Urinary bladder (tissue), 4 donors: ENCODE data around the gene MRPL17. TPM values are rescaled to one million over a fixed set of nuclear protein-coding genes. Genes with fewer than 3 reads are reported as not detected.

Experiments
- DNase-seq: peaks from one replicate; pipeline ENCODE4 v3.0.0-alpha.2; 2015; ENCODE audit errors: extremely low spot score
- H3K27ac ChIP-seq: one replicate; pipeline ENCODE4 v1.5.1; 2013; ENCODE audit warnings: low read depth, mild to moderate bottlenecking, moderate library complexity
- H3K36me3 ChIP-seq: one replicate; pipeline ENCODE4 v1.6.1; 2013; ENCODE audit warnings: mild to moderate bottlenecking, moderate library complexity; ENCODE audit not compliant: insufficient read depth
- H3K4me1 ChIP-seq: one replicate; pipeline ENCODE4 v1.6.1; 2013; ENCODE audit warnings: mild to moderate bottlenecking, moderate library complexity; ENCODE audit not compliant: insufficient read depth
- H3K4me3 ChIP-seq: one replicate; pipeline ENCODE4 v1.5.1; 2013; ENCODE audit warnings: low read depth, low read length
- WGBS: extraction: QIAGEN DNeasy Blood & Tissue Kit; methylation state at CpG from one replicate; pipeline ENCODE4 v1.1.7; 2013; 5-methylcytosine and 5-hydroxymethylcytosine counted together
- polyA plus RNA-seq: library from polyadenylated mRNA; stranded (reverse); fragments of 200-250 nt; gene quantifications from one replicate; pipeline ENCODE4 v1.2.3, GENCODE V29; 2013
- total RNA-seq: library from RNA; depleted of rRNA; stranded (reverse); fragments of >200 nt; gene quantifications from one replicate; pipeline ENCODE4 v1.2.3, GENCODE V29; 2014
- donor health status: healthy with polysubstance abuse.
- donor health status: healthy.

The MRPL17 gene
- total and polyA plus RNA-seq, 2 donors: 29.9 to 34.3 TPM

DNA sequence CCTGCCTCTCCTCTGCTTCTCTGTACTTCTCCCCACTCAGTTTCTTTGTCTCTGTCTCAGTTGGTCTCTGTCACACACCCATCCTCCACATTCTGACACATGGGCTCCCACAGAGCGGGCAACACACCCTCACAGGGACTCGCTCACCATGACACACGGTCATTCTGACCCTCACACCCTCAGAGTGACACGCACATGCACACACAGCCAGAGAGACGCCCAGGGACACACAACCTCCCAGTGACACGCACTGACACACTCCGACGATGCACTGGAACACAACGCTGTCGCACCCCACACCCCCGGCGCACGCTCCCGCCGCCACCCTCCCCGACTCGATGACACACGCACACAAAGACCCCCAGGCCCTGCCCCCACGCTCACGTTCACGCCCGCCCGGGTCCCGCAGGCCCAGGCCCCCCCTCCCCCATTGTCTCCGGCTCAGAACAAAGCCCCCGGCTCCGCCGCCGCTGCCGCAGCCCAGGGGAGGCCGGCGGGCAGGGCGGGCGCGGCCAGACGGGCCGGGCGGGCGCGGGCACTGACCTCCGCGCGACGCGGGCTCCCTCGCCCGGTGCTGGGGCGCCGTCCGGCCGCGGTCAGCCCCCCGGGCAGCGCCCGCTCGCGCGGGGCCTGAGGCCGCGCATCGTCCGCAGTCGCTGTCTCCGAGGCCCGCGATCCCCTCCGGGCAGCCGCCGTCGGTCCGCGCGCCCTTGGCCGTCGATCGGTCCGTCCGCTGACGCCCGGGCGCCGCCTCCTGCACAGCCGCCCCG lies 27.9 kb downstream of the MRPL17 start:
- no peak for DNase-seq
- WGBS: under 1% methylated on average over 84 of the region's 84 CpGs
- Histone ChIP-seq H3K4me1 (no peaks in the 10 kb centered on the region), H3K36me3 (no peaks in the 10 kb centered on the region), H3K4me3 (peak overlapping the region; percentile 66), H3K27ac (peak overlapping the region; percentile 88)

DNA sequence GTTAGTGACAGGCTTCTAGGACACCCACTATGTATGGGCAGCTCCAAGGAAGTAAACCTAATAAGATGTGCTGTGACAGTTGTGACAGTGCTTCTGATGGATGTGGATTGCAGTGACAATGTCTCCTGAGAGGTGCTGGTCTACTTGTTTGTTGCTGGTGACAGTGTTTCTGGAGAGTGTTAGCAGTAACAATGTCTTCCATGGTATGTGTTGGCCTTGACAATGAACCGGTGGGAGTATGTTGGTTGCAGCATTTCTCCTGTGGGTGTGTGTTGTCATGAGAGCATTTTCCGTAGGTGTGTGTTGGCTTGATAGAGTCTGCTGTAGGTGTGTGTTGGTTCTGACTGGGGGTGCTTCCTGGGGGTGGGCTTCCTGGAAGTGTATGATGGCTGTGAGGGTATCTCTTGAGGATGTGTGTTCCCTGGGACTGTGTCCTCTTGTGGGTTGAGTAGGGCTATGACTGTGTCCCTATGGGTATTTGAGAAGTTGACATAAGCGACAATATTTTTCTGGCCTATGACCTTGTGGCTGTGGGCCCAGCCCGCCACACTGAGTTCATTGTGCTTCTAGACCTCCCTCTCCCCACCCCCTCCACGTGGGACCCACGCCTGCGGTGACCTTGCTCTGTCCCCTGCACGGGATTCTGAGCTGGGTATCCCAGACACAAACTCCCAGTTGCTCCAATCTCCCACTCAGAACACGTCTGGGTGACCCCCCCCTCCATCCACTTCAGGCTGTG lies 28.7 kb downstream of the MRPL17 start:
- DNase-seq: no peak
- 27% methylated on average over 9 of the region's 9 CpGs for WGBS
- peak overlapping the region; percentile 66 for H3K4me3 ChIP-seq
- no peaks in the 10 kb centered on the region for H3K36me3 ChIP-seq
- peak overlapping the region; percentile 88 for H3K27ac ChIP-seq
- H3K4me1 ChIP-seq: no peaks in the 10 kb centered on the region

DNA sequence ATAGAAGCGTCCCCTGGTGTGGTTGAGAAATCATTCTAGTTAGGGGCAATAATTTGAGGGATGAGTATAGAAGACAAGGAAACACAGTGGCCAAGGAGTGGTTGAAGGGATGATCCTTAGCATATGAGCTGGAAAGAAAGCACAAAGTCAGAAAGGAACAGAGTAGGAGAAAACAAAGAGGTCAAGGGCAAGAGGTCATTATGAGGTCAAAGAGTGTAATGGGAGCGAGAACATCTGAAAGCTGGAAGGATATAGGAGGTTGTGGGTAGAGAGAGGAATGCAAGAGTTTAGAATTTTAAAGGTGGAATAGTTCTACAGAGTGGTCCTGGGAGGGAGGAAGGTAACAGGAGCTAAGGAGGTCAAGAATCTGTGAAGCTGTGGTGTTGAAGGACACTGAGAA lies 29.5 kb downstream of the MRPL17 start:
- 80% methylated on average over 2 of the region's 2 CpGs for WGBS
- Histone ChIP-seq H3K4me3 (no peak overlapping the region), H3K4me1 (no peaks in the 10 kb centered on the region), H3K36me3 (no peaks in the 10 kb centered on the region), H3K27ac (no peak overlapping the region)
- no peak for DNase-seq

DNA sequence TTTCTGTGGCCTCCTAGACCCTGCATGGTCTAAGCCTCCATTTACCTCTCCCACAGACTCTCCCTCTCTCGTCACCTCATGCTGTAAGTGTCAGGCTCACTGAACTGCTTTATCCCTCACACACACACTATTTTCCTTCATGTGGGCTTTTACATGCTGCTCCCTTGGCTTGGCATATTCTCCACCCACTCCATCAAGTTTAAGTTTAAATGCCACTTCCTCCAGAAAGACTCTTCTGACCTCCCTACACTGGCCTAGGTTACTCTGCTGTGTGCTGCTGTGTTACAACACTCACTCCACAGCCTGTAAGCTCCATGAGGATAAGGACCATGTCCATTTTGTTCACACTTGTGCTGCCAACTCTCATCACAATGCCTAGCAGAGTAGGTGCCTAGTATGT lies 30.0 kb downstream of the MRPL17 start:
- WGBS: 87% methylated on average over 1 of the region's 1 CpG

DNA sequence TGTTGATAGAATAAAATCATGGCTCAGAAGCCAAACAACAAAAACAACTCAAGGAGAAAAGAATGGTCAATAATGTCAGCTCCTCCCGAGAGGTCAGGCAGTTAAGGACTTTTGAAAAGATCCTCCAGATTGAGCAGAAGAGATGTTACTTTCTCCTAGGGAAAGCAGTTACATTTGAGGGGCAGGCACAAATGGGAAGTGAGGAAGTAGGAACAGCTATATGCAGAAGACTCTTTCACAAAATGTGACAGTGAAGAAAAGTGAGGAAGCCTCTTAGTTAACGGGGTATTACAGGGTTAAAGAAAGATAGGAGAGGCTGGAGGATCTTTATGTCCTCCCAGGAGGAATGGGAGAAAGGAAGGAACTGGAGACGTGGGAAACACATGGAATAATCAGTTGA lies 31.0 kb downstream of the MRPL17 start:
- no peak overlapping the region for H3K4me3 ChIP-seq
- H3K27ac ChIP-seq: no peak overlapping the region
- DNase-seq: no peak
- H3K36me3 ChIP-seq: no peaks in the 10 kb centered on the region
- H3K4me1 ChIP-seq: no peaks in the 10 kb centered on the region
- WGBS: 49% methylated on average over 3 of the region's 3 CpGs

More for the DNA sequence above, 30.0 kb downstream of the MRPL17 start:
- no peaks in the 10 kb centered on the region for H3K4me1 ChIP-seq
- H3K27ac ChIP-seq: no peak overlapping the region
- H3K4me3 ChIP-seq: no peak overlapping the region
- H3K36me3 ChIP-seq: no peaks in the 10 kb centered on the region
- DNase-seq: no peak

DNA sequence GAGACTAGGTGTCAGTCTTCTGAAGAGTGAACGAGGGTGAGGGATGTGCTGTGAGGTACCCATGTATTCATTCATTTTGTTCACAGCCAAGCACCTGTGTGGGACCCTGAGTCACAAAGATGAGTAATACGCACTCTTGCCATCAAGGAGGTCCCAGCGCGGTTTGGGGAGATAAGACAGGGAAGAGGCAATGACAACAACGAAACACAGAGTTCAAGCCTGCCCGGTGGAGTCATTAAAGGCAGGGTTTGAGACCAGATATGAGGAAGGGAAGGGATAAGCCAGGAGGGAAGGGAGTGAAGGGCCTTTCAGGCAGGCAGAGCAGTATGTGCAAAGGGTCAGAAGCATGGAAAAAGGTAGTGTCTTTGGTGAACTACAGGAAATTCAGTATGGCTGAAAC lies 32.2 kb downstream of the MRPL17 start:
- H3K36me3 ChIP-seq: no peaks in the 10 kb centered on the region
- no peak overlapping the region for H3K4me3 ChIP-seq
- H3K27ac ChIP-seq: no peak overlapping the region
- 44% methylated on average over 6 of the region's 6 CpGs for WGBS
- DNase-seq: no peak
- H3K4me1 ChIP-seq: no peaks in the 10 kb centered on the region

DNA sequence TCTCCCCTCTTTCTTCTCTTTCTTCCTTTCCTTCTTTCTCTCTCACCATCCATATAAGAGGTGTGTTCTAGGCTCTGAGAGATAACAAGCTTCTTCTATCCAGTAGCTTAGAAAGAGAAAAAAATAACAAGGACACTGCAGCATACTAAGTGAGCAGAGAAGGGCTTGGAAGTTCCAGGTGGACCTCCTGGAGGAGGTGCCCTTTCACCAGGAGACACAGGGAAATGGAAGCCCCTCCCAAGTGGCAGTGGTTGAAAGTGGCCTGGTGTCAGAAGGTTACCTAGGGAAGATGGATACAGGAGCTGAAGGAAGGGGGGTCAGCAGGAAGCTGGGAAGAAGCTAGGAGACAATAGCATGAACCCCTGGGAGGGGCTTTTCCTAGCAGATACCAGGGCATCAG lies 33.0 kb downstream of the MRPL17 start:
- DNase-seq: no peak
- Histone ChIP-seq H3K27ac (no peak overlapping the region), H3K4me3 (no peak overlapping the region), H3K36me3 (no peaks in the 10 kb centered on the region), H3K4me1 (no peaks in the 10 kb centered on the region)

DNA sequence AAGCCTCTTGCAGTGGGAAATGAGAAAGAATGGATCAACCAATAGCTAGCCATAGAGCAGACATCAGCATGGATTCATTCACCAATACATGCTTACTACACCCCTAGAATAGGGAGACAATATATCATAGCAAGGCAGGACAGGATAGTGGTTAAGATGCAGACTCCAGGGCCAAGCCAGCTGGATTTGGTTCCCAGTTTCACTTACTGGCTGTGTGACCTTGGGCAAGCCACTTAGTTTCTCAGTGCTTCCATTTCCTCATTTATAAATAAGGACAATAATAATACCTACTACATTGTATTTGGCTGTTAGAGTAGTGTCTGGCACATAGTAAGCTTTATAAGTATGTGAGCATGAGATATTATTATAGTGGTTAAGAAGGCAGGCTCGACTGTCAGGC lies 34.6 kb downstream of the MRPL17 start:
- Histone ChIP-seq H3K4me1 (no peaks in the 10 kb centered on the region), H3K36me3 (no peaks in the 10 kb centered on the region), H3K27ac (no peak overlapping the region), H3K4me3 (no peak overlapping the region)
- WGBS: 53% methylated on average over 1 of the region's 1 CpG
- no peak for DNase-seq

DNA sequence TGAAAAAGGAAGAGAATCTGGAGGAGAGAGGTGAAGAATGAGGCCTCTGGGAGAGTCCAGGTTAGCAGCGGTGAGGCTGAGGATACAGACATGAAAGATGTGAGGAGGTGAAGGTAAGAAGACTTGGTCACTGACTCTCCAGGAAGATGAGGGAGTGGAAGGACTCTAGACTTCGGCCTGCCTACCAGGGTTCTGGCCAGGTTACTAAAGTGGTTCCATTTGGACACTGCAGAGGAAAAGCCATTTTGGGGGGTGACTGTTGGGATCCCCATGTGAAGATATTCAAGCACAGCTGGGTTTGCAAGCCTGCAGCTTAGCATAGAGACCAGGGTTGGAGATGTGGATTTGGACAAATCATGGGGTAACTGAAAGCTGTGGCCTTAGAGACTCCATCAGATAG lies 35.3 kb downstream of the MRPL17 start:
- Histone ChIP-seq H3K4me3 (no peak overlapping the region), H3K27ac (no peak overlapping the region)

DNA sequence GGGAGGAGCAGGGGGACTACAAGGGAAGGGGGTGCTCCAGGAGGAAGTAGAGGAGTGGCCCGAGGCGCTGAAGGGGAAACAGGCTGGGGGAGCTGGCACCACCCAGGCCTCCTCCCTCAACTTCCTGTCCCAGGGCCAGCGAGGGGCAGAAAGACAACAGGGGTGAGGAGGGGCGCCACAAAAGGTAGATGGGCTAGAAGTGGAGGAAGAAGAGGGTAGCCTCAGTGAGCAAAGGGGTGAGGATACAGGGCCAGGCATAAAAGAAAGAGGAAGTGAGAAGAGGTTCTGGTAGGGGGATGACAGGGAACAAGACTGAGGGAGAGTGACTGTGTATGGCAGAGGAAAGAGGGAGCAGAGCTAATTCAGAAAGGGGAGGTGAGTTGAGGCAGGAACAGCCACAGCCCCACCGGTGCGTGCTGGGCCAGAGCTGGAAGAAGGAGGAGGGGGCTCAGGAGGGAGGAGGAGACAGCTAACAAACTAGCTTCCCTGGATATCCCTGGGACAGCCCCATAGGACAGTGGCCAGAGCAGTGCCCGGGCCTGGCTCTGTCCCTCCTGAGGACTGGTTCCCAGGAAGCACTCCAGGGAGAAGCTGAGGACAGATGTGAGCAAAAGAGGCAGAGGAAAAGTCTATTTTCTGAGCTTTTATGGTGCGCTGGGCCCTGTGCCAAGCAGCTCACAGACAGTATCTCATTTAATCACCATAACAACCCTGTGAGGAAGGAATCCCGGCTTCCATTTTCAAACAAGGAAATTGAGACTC lies 36.0 kb downstream of the MRPL17 start:
- H3K27ac ChIP-seq: peak overlapping the region; percentile 89
- WGBS: 17% methylated on average over 9 of the region's 9 CpGs
- H3K36me3 ChIP-seq: no peaks in the 10 kb centered on the region
- DNase-seq: no peak
- no peak overlapping the region for H3K4me3 ChIP-seq
- H3K4me1 ChIP-seq: no peaks in the 10 kb centered on the region

More for the DNA sequence above, 35.3 kb downstream of the MRPL17 start:
- DNase-seq: no peak
- WGBS: 86% methylated on average over 2 of the region's 2 CpGs
- no peaks in the 10 kb centered on the region for H3K36me3 ChIP-seq
- no peaks in the 10 kb centered on the region for H3K4me1 ChIP-seq

DNA sequence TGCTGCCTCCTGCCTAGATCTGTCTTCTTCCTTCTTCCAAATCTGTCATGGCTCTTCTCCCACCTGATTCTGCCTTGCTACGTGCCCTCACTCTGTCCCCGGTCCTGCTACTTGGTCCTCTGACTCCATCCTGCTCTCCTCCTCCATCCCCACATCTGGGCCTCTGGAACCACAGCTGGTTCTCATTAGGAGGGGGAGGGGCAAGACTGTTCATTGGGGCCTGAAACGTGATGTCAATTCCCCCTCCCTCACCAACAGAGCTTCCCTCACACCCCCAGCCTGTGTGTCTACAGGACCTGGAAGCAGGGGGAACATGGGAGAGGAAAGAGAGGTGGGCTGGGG lies 36.6 kb downstream of the MRPL17 start:
- WGBS: 38% methylated on average over 3 of the region's 3 CpGs
- no peaks in the 10 kb centered on the region for H3K36me3 ChIP-seq
- H3K4me1 ChIP-seq: no peaks in the 10 kb centered on the region
- H3K27ac ChIP-seq: peak overlapping the region; percentile 89
- H3K4me3 ChIP-seq: no peak overlapping the region
- peak; percentile 79 for DNase-seq

DNA sequence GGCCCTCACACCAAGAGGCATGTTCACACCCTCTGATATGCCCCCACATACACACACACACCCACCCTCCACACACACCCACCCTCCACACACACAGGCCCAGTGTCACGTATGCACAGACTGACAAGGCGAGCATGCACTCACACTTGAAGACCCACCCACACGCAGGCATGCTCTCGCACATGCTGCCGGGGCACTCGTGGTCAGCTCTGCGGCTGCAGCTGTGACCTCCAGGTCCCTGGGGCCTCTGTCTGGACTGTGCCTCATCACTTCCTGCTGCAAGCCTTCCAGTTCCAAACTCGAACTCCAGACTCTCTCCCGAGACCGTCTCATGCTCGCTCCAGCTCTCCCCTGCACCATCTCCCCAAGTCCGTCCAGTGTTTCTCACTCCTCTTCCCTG lies 37.1 kb downstream of the MRPL17 start:
- 31% methylated on average over 12 of the region's 12 CpGs for WGBS
- no peaks in the 10 kb centered on the region for H3K4me1 ChIP-seq
- no peak overlapping the region for H3K4me3 ChIP-seq
- H3K27ac ChIP-seq: peak overlapping the region; percentile 89
- no peak for DNase-seq
- H3K36me3 ChIP-seq: no peaks in the 10 kb centered on the region

DNA sequence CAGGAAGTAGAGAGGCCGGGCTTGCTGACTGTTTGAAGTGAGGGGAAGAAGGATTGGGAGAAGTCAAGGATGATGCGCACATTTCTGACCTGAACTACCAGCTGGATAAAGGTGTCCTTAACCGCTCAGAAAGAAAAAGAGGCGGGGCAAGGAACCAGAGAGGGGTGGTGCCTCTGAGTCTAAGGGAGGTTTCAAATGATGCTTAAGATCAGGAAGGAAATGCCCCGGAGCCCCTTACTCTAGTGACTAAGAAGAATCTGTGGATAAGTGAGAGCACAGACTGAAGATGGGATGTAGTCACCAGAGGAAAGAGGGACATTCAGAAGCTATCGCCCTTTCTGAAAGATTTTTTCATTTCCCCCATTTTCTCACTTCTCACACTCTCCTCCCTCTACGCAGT lies 40.2 kb downstream of the MRPL17 start:
- no peaks in the 10 kb centered on the region for H3K4me1 ChIP-seq
- H3K4me3 ChIP-seq: no peak overlapping the region
- H3K27ac ChIP-seq: no peak overlapping the region
- H3K36me3 ChIP-seq: no peaks in the 10 kb centered on the region
- 88% methylated on average over 7 of the region's 7 CpGs for WGBS
- no peak for DNase-seq
